AG04449 (cell line): Measurements from ENCODE around the gene PIH1D2.
A peak's percentile ranks its signal among the peaks of the same experiment; 100 is the strongest.

Experiments used
- CTCF ChIA-PET: fragments of 350-600 bp; formaldehyde crosslinking; extraction: SDS; loops from one replicate; lab custom pipeline; 2021; ENCODE audit warnings: antibody characterized with exemption; lab: Yijun Ruan, JAX
- POLR2A ChIA-PET: fragments of 400-600, 350-600 bp; formaldehyde crosslinking; extraction: SDS; loops from one replicate; lab custom pipeline; 2020; ENCODE audit warnings: antibody characterized with exemption, inconsistent platforms; lab: Yijun Ruan, JAX
- DNase-seq: peaks from one replicate; pipeline ENCODE4 v3.0.0-alpha.2; 2010; ENCODE audit warnings: low read depth, low spot score
- H3K4me3 ChIP-seq: 2 replicates; pipeline ENCODE4 v1.5.1; 2011; ENCODE audit warnings: low read depth, mild to moderate bottlenecking, control low read depth, low read length
- TF ChIP-seq, protein P1 (sequence below): IDR thresholded peaks from one replicate; pipeline ENCODE4 v1.5.1; 2011; ENCODE audit warnings: mild to moderate bottlenecking, moderate library complexity, low read length, control low read depth, inconsistent platforms; ENCODE audit not compliant: insufficient read depth; ENCODE audit errors: missing control alignments

The PIH1D2 gene, protein sequence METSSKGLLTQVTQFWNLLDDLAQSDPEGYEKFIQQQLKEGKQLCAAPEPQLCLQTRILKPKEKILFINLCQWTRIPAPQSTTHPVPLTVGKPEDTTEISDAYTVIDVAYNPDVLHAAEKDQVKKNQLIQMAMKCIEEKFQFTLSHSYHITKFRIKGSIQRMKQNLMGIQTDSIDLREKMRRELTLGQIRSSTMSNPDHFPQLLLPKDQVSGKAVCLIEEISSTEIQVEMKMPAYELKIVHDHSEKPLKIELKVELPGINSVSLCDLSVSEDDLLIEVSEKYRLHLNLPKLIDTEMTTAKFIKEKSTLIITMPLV

DNA sequence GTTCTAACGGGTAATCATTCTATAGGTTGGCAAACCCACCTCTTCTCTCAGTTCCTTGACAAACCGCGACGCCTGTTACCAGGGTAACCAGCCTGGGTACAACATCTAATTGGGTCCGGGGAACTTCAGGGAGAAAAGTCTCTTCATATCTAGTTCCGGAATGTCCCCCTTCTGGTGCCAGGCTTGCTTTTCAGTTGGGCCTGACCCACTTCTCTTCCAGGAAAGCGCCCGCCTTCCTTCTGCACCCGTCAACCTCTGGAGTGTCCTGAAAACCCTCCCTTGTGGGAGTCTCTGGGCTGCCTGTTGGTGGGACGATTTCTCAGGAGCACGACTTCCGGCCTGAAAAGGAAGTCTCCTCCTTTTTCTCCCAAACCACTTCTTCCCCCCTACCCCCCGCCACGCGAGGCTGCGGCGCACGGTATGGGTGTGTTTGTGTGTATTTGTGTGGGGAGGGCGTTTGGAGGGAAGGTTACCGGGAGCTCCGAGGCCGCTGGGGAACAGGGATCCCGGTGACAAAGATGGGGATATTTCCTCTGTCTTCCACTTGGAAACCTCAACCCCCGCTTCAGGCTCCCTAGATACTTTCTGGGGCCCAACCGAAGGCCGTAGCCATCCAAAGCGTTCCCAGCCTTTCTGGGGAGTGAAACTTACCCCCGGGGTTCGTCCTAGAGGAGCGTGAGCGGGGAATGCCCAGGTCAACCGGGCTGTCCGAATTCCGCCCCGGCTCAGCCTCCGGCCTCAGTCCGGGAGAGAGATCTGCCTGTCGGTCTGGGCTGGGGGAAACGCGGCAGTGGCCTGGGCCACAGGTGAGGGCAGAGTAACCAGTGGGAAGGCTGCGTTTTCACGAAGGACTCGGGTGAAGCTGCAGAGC is at the start of gene PIH1D2, which contains the start of gene NKAPD1:
Gene PIH1D2, minus strand, starts transcription at position 77 of the 871 bp plus-strand sequence. CDS start 843 bp downstream, outside the sequence.
Gene NKAPD1, plus strand, starts transcription at position 359 of the 871 bp plus-strand sequence. CDS start 1,276 bp downstream, outside the sequence.
- POLR2A ChIA-PET = interaction anchor here (0.9 kb wide), 1 partner anchor 12 kb away, joined by 4 read pairs; the partner anchor contains the start of genes SDHD and TIMM8B
- peak; percentile 51 for DNase-seq
- CTCF ChIA-PET = interaction anchor here (1.0 to 4.5 kb wide), 2 partner anchors 13 to 203 kb away, joined by 4 to 13 read pairs; partner anchors contain the start of genes ALG9, SDHD and TIMM8B
- TF ChIP-seq, protein P1, sequence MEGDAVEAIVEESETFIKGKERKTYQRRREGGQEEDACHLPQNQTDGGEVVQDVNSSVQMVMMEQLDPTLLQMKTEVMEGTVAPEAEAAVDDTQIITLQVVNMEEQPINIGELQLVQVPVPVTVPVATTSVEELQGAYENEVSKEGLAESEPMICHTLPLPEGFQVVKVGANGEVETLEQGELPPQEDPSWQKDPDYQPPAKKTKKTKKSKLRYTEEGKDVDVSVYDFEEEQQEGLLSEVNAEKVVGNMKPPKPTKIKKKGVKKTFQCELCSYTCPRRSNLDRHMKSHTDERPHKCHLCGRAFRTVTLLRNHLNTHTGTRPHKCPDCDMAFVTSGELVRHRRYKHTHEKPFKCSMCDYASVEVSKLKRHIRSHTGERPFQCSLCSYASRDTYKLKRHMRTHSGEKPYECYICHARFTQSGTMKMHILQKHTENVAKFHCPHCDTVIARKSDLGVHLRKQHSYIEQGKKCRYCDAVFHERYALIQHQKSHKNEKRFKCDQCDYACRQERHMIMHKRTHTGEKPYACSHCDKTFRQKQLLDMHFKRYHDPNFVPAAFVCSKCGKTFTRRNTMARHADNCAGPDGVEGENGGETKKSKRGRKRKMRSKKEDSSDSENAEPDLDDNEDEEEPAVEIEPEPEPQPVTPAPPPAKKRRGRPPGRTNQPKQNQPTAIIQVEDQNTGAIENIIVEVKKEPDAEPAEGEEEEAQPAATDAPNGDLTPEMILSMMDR = no peak
- H3K4me3 ChIP-seq = peak within 1 kb of the TSS; percentile 97

DNA sequence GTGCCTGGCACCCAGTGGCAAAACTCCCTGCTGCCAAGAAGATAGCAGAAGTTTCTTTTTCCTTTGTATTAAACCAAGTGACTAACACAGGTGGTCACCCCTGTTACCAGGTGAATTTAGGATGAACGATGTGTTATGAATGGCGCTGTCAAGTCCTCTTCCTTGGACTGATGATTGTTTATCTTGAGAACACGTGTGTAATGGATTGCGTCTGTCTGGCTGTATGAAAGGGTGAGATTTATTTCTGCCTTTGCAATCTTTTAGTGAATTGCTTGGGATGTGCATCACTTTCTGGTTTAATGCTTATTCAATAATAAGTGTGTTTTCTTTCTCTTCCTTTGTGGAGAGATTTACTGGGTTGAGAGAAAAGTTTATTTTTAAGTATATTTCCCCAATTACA is 49.3 kb upstream of the PIH1D2 start:
- ChIA-PET CTCF (interaction anchor here (4.7 to 11.8 kb wide), 2 partner anchors 10 to 158 kb away, joined by 46 to 125 read pairs; no protein-coding TSS in a partner anchor), POLR2A (no interaction called here)
- no peak overlapping the region for H3K4me3 ChIP-seq
- TF ChIP-seq, protein P1 = no peak
- no peak for DNase-seq

DNA sequence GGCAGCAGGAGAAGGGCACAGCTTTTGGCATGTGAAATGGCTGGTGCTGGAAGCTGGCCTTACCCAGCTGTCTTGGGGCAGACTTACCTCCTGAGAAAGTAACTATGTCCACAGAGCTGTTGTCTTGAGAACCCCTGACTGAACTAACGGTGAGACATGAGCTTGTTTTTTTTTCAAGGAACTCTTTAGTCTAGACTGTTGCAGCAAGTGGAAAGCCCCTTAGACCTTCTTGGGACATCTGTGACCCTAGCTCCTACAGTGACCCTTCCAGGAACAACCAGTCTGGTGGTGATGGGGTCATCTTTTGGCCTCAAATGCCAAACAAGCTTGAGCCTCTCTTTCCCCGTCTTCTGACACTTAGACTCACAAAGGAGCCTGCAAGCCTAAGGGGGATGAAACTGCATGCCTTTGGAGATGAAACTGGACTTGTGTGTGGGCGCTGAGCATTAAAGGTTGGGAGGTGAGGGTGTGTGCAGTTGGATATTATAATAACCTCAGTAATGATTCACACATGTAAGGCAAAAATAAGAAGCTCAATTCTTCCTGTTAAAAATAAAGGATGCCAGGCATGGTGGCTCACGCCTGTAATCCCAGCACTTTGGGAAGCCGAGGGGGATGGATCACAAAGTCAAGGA is 48.3 kb upstream of the PIH1D2 start:
- DNase-seq = no peak
- TF ChIP-seq, protein P1 = no peak
- CTCF ChIA-PET = interaction anchor here (0.9 to 11.8 kb wide), 7 partner anchors 9 to 159 kb away, joined by 3 to 125 read pairs (median 6); partner anchors contain the start of gene BCO2
- POLR2A ChIA-PET = interaction anchor here (0.6 kb wide), 1 partner anchor 74 kb away, joined by 6 read pairs; no protein-coding TSS in a partner anchor
- no peak overlapping the region for H3K4me3 ChIP-seq

DNA sequence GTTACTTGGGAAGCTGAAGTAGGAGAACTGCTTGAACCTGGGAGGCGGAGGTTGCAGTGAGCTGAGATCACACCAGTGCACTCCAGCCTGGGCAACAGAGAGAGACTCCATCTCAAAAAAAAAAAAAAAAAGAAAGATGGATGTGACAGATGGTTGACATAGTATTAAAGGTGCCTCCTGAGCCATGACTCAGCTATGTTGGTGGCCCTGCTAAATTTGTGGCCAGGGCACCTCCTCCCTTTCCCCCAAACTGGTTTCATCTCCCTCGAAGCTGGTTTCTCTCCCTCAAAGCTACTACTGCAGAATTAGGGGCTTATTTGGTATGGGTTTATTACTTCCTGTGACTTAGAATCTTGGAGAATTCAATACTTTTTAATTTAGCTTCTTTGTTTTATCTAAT is 44.4 kb upstream of the PIH1D2 start:
- TF ChIP-seq, protein P1 = no peak
- ChIA-PET POLR2A (no interaction called here), CTCF (interaction anchor here (1.0 to 11.8 kb wide), 3 partner anchors 18 to 163 kb away, joined by 5 to 138 read pairs (median 125); partner anchors contain the start of gene BCO2)
- DNase-seq = no peak
- H3K4me3 ChIP-seq = no peak overlapping the region

DNA sequence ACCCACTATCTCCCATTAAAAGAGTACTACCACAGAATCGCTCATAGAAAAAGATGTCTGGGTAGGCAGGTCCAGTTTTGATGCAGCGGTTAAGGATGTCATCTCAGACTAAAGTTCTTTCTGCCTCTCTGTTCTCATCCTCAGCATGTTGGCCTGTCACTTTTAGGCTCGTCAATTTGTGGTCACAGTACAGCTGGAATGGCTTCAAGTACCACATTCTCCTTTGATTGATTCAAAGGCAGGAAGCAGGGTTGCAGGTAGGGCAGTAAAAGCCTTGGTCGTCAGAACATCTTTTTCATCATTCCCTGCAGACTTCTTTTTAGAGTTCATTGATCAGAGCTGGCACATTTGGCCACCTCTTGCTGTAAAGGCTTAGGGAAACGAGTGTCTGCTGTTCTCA is 41.6 kb upstream of the PIH1D2 start:
- H3K4me3 ChIP-seq = no peak overlapping the region
- TF ChIP-seq, protein P1 = no peak
- POLR2A ChIA-PET = no interaction called here
- DNase-seq = no peak
- CTCF ChIA-PET = interaction anchor here (1.0 to 11.8 kb wide), 8 partner anchors 15 to 166 kb away, joined by 3 to 138 read pairs (median 44); partner anchors contain the start of gene BCO2
